Thoracic aorta (tissue), 2 donors: Measurements from ENCODE around the gene CEP57L1. TPM values are rescaled to one million over a fixed set of nuclear protein-coding genes. Genes with fewer than 3 reads are reported as not detected.

ENCODE experiments used
- ATAC-seq: fragments of 150-250 bp; one replicate; pipeline ENCODE4 v1.8.0; 2017; ENCODE audit warnings: low read depth; ENCODE audit not compliant: insufficient number of reproducible peaks, low FRiP score
- DNase-seq: peaks from one replicate; pipeline ENCODE4 v3.0.0-alpha.2; 2020; ENCODE audit warnings: low spot score
- H3K27ac ChIP-seq, 2 donors: fragments of 200-600 bp; sonication (generic); 1 replicate in 1 of 2; 2 replicates in 1 of 2; pipeline ENCODE4 v1.5.1; 2016; ENCODE audit warnings: mild to moderate bottlenecking in 2 of 2, moderate library complexity in 2 of 2
- H3K27me3 ChIP-seq: fragments of 200-600 bp; sonication (generic); replicated peaks from 2 replicates; pipeline ENCODE4 v1.6.0; 2016; ENCODE audit warnings: mild to moderate bottlenecking; ENCODE audit not compliant: insufficient read depth
- H3K36me3 ChIP-seq: fragments of 200-600 bp; sonication (generic); one replicate; pipeline ENCODE4 v1.5.1; 2016
- H3K4me1 ChIP-seq, 2 donors: fragments of 200-600 bp; sonication (generic); 1 replicate in 1 of 2; 2 replicates in 1 of 2; pipeline versions ENCODE4 v1.5.1 to v1.6.0; 2016; ENCODE audit warnings: low read depth in 2 of 2, mild to moderate bottlenecking in 1 of 2; ENCODE audit not compliant: control insufficient read depth in 1 of 2
- H3K4me3 ChIP-seq: fragments of 200-600 bp; sonication (generic); 2 replicates; pipeline ENCODE4 v1.5.1; 2016; ENCODE audit warnings: mild to moderate bottlenecking
- H3K9me3 ChIP-seq: fragments of 200-600 bp; sonication (generic); 2 replicates; pipeline ENCODE4 v1.5.1; 2016
- total RNA-seq, 2 donors: library from RNA; depleted of rRNA; stranded (reverse); fragments of >200 nt; gene quantifications; one replicate each; pipeline versions ENCODE4 v1.1.0 to v1.2.3, GENCODE V29; 2016
- TF ChIP-seq, protein P1 (sequence below): fragments of 200-600 bp; sonication (generic); IDR thresholded peaks from one replicate; pipeline ENCODE4 v1.5.1; 2019; ENCODE audit warnings: antibody characterized with exemption

Gene CEP57L1
- total RNA-seq, 2 donors from 2014 or later, result 9.8 to 29.5 TPM

DNA sequence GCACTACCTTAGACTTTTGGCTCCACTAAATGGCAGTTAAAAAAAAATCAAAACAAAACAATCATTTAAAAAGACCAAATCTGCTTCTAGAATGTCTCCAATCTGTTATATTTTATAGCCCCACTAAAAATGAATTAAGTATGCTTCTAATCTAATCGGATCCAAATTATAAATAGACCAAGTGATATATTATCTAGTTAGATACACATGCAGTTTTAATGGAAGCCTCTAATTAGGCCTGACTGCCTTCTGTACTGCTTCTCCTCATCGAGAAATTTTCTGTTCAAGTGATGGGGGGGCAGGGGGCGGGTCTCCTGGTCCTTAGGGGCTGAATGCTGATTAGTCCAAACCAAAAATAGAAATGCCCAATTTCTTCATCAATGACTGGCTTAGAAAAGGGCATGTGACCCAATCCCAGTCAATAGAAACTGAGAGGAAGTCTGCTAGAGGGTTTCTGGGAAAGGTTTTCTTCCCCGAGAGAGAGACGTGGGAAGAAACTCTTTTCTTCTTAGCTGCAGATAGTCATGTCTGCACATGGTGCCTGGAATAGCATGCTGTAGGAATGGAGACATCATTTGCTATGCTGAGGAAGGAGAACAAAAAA lies 7.5 kb upstream of the CEP57L1 start:
- TF ChIP-seq, protein P1, sequence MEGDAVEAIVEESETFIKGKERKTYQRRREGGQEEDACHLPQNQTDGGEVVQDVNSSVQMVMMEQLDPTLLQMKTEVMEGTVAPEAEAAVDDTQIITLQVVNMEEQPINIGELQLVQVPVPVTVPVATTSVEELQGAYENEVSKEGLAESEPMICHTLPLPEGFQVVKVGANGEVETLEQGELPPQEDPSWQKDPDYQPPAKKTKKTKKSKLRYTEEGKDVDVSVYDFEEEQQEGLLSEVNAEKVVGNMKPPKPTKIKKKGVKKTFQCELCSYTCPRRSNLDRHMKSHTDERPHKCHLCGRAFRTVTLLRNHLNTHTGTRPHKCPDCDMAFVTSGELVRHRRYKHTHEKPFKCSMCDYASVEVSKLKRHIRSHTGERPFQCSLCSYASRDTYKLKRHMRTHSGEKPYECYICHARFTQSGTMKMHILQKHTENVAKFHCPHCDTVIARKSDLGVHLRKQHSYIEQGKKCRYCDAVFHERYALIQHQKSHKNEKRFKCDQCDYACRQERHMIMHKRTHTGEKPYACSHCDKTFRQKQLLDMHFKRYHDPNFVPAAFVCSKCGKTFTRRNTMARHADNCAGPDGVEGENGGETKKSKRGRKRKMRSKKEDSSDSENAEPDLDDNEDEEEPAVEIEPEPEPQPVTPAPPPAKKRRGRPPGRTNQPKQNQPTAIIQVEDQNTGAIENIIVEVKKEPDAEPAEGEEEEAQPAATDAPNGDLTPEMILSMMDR, result no peak
- peak overlapping the region in 1 of 2 donors; percentile 36 for H3K27ac ChIP-seq
- DNase-seq, result no peak
- H3K36me3 ChIP-seq, result no peaks in the 10 kb centered on the region
- H3K4me1 ChIP-seq, result peaks cover 25 to 65% of the 10 kb centered on the region in 2 donors
- H3K4me3 ChIP-seq, result peak overlapping the region; percentile 18
- no peaks in the 10 kb centered on the region for H3K27me3 ChIP-seq
- ATAC-seq, result no peak
- H3K9me3 ChIP-seq, result no peaks in the 10 kb centered on the region

DNA sequence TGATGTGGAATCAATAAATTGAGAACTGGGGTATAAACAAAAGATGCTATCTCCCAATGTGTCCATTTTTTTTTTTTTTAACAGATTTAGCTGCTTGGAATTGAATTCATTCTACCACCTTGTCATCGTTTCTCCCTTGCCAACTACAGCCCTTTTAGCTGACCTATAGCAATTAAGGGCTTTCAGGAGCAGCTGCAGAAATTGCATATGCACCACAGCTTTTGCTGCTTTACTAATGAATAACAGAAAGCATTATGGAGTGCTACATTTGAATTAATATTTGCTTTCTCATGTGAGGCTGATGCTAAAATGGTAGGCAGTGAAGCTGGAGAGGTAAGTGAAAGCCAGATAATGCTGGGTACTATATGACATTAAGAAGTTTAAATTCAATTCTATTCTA lies 6.3 kb upstream of the CEP57L1 start:
- Histone ChIP-seq H3K4me1 (peaks cover 19 to 58% of the 10 kb centered on the region in 2 donors), H3K9me3 (no peaks in the 10 kb centered on the region), H3K36me3 (no peaks in the 10 kb centered on the region), H3K4me3 (no peak overlapping the region), H3K27ac (peak overlapping the region in 1 of 2 donors; percentile 9), H3K27me3 (no peaks in the 10 kb centered on the region)
- no peak for ATAC-seq
- DNase-seq, result no peak
- TF ChIP-seq, protein P1, result no peak

DNA sequence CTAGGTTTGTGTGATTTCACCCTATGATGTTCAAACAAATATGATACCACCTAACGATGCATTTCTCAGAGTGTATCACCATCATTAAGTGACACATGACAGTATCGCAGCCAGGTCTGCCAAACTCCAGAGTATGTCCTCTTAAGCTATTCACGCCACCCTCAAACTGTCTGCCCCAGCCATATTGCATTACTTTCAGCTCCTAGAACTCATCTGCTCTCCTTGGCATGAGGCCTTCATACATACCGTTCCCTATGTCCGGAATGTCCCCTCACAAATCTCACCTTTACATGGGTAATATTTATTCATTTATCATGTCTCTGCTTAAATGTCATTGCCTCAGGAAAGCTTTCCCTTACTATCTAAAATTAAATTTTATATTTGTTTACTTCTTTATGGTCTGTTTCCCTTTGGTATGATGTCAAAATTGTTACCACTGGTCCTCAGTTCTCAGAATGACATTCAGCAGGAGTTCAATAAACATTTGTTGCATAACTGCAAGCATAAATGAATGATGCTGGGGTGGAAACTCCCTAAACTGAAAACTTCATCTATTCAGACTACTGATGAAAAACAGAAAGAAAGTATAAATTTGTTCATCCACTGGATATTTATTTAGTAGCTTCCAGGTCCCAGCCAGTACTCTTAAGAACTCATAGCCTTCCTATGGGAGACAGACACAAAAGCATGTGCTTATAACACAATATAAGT lies 3.8 kb upstream of the CEP57L1 start:
- Histone ChIP-seq H3K36me3 (no peaks in the 10 kb centered on the region), H3K4me1 (peaks cover 19 to 52% of the 10 kb centered on the region in 2 donors), H3K27ac (no peak overlapping the region), H3K4me3 (peak overlapping the region; percentile 90), H3K27me3 (no peaks in the 10 kb centered on the region), H3K9me3 (no peaks in the 10 kb centered on the region)
- DNase-seq (no peak), ATAC-seq (no peak)
- TF ChIP-seq, protein P1, result no peak

DNA sequence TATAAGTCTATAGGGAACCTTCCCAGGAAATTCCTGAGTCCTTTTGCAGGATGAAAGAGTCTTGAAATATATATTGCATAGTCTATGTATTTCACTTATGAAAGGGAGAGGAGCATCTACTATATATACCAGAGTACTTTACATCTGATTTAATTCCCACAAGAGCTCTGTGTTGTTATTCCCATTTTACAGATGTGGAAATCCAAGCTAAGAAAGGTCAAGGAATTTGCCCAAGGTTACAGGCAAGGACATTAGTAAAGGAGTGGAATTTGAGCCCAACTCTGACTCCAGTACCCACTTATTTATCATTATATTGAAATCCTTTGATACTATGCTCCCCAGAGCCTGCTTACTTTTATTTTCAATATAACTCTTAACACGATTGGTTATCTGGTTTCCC lies 3.2 kb upstream of the CEP57L1 start:
- Histone ChIP-seq H3K4me1 (peaks cover 19 to 58% of the 10 kb centered on the region in 2 donors), H3K27me3 (no peaks in the 10 kb centered on the region), H3K27ac (no peak overlapping the region), H3K4me3 (peak overlapping the region; percentile 90), H3K9me3 (no peaks in the 10 kb centered on the region), H3K36me3 (no peaks in the 10 kb centered on the region)
- TF ChIP-seq, protein P1, result no peak
- ATAC-seq (no peak), DNase-seq (no peak)

DNA sequence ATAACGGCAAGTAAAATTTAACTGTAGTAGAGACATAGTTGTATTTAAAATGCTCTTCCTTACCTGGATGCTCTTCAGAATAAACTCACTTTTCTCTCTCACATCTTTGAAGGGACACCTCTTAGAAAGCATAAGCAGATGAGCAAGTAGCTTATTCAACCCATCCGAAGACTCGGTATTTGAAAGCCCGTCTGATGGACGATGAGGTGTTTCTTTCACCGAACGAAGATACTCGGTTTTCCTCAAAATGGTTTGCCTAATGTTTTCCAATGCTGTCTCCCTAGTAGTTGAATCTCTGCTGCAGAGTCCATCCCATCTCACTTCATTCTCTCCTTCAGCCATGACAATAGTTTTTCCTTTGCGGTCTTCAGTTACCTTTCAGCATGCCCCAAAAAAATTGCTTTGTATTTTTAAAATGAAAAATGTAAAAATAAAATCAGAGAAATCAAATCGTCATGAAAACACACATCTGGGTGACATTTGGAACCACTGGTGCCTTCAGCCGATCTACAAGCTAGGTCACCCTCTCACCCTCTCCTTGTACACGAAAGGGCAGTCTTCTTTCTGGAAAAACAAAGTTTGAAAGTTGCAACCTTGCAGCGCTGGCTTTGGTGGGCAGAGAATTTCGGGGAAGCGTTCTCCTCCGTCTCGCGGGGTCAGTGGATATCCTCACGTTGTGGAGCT lies 1.4 kb upstream of the CEP57L1 start:
- peak overlapping the region; percentile 90 for H3K4me3 ChIP-seq
- peaks cover 14 to 41% of the 10 kb centered on the region in 2 donors for H3K4me1 ChIP-seq
- TF ChIP-seq, protein P1, result no peak
- DNase-seq, result no peak
- no peaks in the 10 kb centered on the region for H3K9me3 ChIP-seq
- H3K27me3 ChIP-seq, result no peaks in the 10 kb centered on the region
- peak overlapping the region; percentile 89 to 98 for H3K27ac ChIP-seq
- no peak for ATAC-seq
- no peaks in the 10 kb centered on the region for H3K36me3 ChIP-seq
